Dendritic cell treated with granulocyte-macrophage colony-stimulating factor and Interleukin-4, amounts not matched to agents 40 ng/mL and 50 ng/mL, for 4 days (primary cell): Measurements from ENCODE around the gene HEATR5B.
A peak's percentile ranks its signal among the peaks of the same experiment; 100 is the strongest.
"Not testable (repeated sequence)": the region's sequence is repeated elsewhere in the genome, so short reads cannot be mapped to it uniquely, and the experiment has no call there.

Experiments
- H3K27ac Mint-ChIP-seq: one replicate; pipeline ENCODE4 v1.8.0; 2022; ENCODE audit warnings: mild to moderate bottlenecking, mixed read lengths
- H3K27me3 Mint-ChIP-seq: one replicate; pipeline ENCODE4 v1.8.0; 2022; ENCODE audit warnings: mild to moderate bottlenecking, mixed read lengths
- H3K36me3 Mint-ChIP-seq: one replicate; pipeline ENCODE4 v1.8.0; 2022; ENCODE audit warnings: low read depth, mixed read lengths
- H3K4me1 Mint-ChIP-seq: one replicate; pipeline ENCODE4 v1.8.0; 2022; ENCODE audit warnings: low read depth, mixed read lengths
- H3K4me3 Mint-ChIP-seq: one replicate; pipeline ENCODE4 v1.8.0; 2022; ENCODE audit warnings: mild to moderate bottlenecking, moderate library complexity, mixed read lengths
- H3K9me3 Mint-ChIP-seq: one replicate; pipeline ENCODE4 v1.8.0; 2022; ENCODE audit warnings: mixed read lengths
- intact Hi-C: fragments of 100-400 bp; cut with micrococcal nuclease; formaldehyde crosslinking; loops from one replicate; pipeline ENCODE4 v1.15.0; 2022

Gene HEATR5B

DNA sequence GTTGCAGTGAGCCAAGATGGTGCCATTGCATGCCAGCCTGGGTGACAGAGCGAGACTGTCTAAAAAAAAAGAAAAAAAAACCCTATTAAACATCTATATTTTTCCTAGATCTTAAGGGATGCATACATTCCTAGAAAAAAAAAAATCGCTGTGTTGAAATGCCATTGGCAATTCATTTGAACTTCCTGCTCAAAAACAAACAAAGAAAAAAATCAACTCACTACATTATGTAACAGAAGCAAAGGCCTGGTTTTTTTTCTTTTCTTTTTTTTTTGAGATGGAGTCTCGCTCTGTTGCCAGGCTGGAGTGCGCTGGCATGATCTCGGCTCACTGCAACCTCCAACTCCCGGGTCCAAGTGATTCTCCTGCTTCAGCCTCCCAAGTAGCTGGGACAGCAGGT lies 96.2 kb downstream of the HEATR5B start:
- Mint-ChIP-seq H3K9me3 (no peaks in the 10 kb centered on the region), H3K36me3 (peaks cover 72% of the 10 kb centered on the region), H3K4me3 (no peak overlapping the region), H3K27me3 (no peaks in the 10 kb centered on the region), H3K4me1 (no peaks in the 10 kb centered on the region), H3K27ac (no peak overlapping the region)
- intact Hi-C loops: no loop called here

DNA sequence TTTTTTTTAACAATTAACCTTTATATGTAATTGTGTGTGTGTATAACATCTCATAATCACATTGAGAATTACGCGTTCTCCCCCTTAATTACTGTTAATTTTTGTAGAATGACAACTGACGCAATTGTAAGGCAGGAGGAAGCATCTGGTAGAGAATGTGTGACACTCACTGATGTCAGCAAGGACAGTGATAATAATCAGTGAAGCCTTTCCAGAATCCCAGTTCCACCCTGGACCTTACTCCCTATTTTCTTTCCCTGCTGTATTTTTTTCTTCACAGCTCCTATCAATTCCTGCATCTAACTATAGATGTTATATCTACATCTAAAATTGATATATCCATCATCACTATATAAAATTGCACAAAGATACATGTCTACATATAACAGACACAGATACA lies 101.7 kb downstream of the HEATR5B start:
- H3K27me3 Mint-ChIP-seq: no peaks in the 10 kb centered on the region
- peaks cover 6% of the 10 kb centered on the region for H3K9me3 Mint-ChIP-seq
- peaks cover 69% of the 10 kb centered on the region for H3K36me3 Mint-ChIP-seq
- intact Hi-C loops: no loop called here
- H3K4me3 Mint-ChIP-seq: no peak overlapping the region
- no peak overlapping the region for H3K27ac Mint-ChIP-seq
- no peaks in the 10 kb centered on the region for H3K4me1 Mint-ChIP-seq

DNA sequence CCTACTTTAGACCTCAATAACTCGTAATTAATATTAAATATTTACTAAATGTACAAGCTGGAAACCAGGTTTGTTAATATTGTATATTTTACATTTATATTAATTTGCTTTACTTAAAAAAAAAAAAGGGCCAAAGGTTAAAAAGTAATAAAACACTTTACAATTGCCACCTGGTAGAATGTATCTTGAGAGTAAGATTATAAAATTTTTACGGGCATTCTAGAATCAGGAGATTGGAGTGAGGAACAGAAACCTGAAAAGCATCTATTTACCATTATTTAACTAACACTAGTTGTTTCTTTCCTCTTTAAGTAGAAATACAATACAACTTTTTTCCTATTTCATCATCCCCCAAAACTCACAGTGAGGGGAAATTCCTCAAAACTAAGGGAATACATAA lies 102.3 kb downstream of the HEATR5B start:
- no peaks in the 10 kb centered on the region for H3K27me3 Mint-ChIP-seq
- no peak overlapping the region for H3K27ac Mint-ChIP-seq
- intact Hi-C loops: no loop called here
- H3K9me3 Mint-ChIP-seq: peaks cover 6% of the 10 kb centered on the region
- no peak overlapping the region for H3K4me3 Mint-ChIP-seq
- H3K4me1 Mint-ChIP-seq: no peaks in the 10 kb centered on the region
- peaks cover 64% of the 10 kb centered on the region for H3K36me3 Mint-ChIP-seq

DNA sequence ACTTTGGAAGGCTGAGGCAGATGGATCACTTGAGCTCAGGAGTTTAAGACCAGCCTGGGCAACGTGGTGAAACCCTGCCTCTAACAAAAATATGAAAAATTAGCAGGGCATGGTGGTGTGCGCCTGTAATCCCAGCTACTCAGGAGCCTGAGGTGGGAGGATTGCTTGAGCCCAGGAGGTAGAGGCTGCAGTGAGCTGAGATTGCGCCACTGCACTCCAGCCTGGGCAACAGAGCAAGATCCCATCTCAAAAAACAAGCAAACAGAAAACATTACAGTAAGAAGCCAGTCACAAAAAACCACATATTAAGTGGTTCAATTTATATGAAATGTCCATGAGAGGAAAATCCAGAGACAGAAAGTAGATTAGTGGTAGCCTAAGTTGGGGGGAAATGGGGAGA lies 105.2 kb downstream of the HEATR5B start:
- intact Hi-C loops, H3K9me3 Mint-ChIP-seq, H3K4me3 Mint-ChIP-seq, H3K4me1 Mint-ChIP-seq, H3K27me3 Mint-ChIP-seq, H3K27ac Mint-ChIP-seq: not testable (repeated sequence)
- H3K36me3 Mint-ChIP-seq: peaks cover 46% of the 10 kb centered on the region

DNA sequence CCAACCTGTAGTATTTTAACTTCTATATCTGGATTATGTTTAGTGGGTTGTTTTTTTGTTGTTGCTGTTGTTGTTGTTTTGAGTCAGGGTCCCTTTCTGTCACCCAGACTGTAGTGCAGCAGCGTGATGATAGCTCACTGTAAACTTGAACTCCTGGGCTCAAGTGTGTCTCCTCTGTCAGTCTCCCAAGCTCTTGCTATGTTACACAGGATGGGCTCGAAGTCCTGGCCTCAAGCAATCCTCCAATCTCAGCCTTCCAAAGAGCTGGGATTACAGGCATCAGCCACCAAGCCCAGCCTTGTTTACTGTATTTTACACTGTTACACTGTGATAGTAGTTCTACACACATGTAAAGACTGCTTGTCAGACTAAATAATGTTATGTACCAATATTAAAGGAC lies 108.1 kb downstream of the HEATR5B start:
- H3K36me3 Mint-ChIP-seq: peaks cover 27% of the 10 kb centered on the region
- peaks cover 6% of the 10 kb centered on the region for H3K9me3 Mint-ChIP-seq
- no peaks in the 10 kb centered on the region for H3K4me1 Mint-ChIP-seq
- intact Hi-C loops: no loop called here
- no peak overlapping the region for H3K27ac Mint-ChIP-seq
- peaks cover 2% of the 10 kb centered on the region for H3K27me3 Mint-ChIP-seq
- H3K4me3 Mint-ChIP-seq: no peak overlapping the region

DNA sequence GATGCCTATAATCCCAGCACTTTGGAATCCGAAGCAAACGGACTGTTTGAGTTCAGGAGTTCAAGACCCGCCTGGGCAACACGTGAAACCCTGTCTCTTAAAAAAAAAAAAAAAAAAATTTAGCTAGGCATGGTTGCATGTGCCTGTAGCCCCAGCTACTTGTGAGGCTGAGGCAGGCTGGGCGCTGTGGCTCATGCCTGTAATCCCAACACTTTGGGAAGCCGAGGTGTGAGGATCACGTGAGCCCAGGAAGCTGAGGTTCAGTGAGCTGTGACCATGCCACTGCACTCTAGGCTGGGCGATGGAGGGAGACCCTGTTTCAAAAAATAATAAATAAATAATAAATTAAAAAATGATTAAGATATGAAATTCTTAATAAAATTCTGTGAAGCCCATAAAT lies 108.9 kb downstream of the HEATR5B start:
- Mint-ChIP-seq H3K4me1 (no peaks in the 10 kb centered on the region), H3K36me3 (peaks cover 21% of the 10 kb centered on the region), H3K27ac (no peak overlapping the region), H3K27me3 (peaks cover 2% of the 10 kb centered on the region), H3K4me3 (no peak overlapping the region), H3K9me3 (peaks cover 6% of the 10 kb centered on the region)
- intact Hi-C loops: no loop called here

DNA sequence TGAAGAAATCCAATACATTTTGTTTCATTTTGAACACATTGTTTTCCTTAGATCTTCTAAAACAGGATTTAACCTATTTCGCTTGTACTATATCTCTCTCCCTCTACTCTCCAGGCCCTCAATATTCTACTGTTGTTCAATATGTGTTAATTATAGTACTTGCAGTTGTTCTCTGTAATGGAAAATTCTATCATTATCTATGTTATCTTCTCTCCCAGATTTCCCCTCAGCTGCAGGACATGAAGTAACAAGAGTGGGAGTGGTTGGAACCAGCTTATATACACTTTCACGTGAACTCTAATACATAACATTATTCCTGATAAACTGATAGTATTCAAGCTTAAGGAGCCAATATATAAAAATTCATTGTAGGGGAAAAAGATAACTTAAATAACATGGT lies 110.9 kb downstream of the HEATR5B start:
- H3K4me1 Mint-ChIP-seq: no peaks in the 10 kb centered on the region
- no peak overlapping the region for H3K27ac Mint-ChIP-seq
- intact Hi-C loops: no loop called here
- H3K27me3 Mint-ChIP-seq: peaks cover 2% of the 10 kb centered on the region
- no peak overlapping the region for H3K4me3 Mint-ChIP-seq
- no peaks in the 10 kb centered on the region for H3K9me3 Mint-ChIP-seq
- H3K36me3 Mint-ChIP-seq: peaks cover 1% of the 10 kb centered on the region

DNA sequence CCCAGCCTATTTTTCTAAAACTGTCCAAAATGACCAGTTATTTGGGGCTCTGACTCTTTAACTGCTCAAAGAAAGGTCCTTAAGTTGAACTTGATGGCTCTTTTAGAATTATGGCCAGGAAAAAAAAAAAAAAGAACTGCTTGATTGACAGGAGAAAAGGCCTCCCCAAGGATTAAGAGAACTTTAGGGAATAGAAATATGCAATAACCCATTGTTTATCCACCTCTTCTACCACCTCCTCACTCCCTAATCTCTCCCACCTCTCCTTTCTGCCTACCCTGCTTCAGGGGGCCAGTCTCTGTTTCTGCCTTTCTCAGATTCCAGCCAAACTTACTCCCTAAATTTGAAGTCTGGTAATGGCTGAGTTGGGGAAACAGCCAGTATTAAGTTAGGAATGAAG lies 112.2 kb downstream of the HEATR5B start:
- intact Hi-C loops: no loop called here
- Mint-ChIP-seq H3K9me3 (no peaks in the 10 kb centered on the region), H3K4me3 (no peak overlapping the region), H3K27me3 (peaks cover 2% of the 10 kb centered on the region), H3K27ac (no peak overlapping the region), H3K36me3 (peaks cover 3% of the 10 kb centered on the region), H3K4me1 (peaks cover 8% of the 10 kb centered on the region)

DNA sequence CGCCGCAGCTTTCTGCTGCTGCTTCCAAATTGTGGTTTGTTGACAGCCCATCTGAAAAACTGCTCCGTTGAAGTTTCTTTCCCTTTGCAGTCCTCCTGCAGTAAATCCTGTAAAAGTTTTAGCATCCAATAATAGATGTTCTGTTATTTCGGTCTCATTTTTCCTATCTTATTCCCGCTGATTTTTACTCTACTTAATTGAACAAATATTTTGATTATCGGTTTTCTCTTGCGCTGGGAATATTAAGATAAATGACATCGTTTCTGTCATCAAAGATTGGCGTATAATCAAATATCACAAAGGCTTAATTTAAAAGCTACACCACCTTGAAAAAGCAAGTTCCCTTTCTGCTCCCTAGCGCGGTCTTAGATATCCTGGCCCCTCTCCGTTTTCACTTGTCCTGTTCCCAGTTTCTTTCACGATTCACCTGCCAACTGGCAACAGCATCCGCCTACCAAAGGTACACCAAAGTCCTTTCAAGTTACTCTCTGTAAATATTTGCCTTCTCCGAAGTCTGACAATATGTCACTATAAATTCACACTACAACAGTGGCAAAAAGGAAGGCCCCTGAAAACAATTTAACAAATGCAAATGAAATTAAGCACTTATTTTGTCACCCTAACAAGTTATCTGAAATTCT lies 116.8 kb downstream of the HEATR5B start:
- Mint-ChIP-seq H3K9me3 (no peaks in the 10 kb centered on the region), H3K27me3 (peaks cover 2% of the 10 kb centered on the region), H3K4me3 (peak overlapping the region; percentile 94), H3K36me3 (peaks cover 24% of the 10 kb centered on the region), H3K27ac (peak overlapping the region; percentile 98), H3K4me1 (peaks cover 38% of the 10 kb centered on the region)
- intact Hi-C loops: no loop called here

DNA sequence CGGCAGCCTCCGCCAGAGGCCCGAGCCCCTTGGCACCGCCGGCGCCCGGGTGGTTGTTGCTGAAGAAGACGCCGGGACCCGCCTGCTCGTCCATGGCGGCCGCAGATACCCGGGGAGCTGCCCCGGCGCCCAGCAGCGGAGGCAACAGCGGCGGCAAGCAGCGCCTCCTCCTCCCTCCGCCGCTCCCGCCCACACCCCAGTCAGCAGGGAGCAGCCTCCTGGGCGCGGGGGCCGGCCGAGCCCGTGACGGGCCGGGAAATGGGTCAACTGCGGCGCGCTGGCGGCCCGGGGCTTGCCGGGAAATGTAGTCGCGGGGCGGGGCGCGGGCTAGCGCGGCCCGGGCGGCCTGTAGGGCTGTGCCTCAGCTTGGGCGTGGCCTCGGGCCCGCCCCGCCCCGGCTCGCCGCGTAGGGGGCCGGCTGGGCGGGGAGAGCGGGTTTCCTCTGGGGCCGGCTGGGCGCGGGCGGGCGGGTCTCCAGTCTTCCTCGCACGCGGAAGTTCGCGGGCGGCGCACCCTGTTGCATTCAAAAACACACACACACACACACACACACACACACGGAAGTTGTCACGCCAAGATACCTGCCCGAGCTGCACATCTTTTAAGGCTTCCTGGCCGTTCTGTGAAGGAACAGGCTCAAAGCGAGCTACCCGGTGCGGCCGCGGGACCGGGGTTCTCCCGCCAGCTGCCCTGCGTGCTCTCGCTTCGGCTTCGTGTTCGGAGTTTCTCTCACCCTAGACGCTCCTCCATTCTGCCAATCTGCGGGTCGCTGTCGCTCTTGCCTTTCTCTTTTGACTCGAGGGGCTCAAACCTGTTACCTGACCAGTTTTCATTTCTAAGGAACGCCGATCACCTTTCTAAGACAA lies 117.6 kb downstream of the HEATR5B start, which contains the start of gene STRN:
TSS of gene STRN (minus strand) at position 167 of the 866 bp plus-strand sequence. CDS start at position 94, 73 bp downstream.
- Mint-ChIP-seq H3K4me3 (peak within 1 kb of the TSS; percentile 94), H3K36me3 (peaks cover 31% of the 10 kb centered on the region), H3K27me3 (no peaks in the 10 kb centered on the region), H3K27ac (peak within 1 kb of the TSS; percentile 98), H3K4me1 (peaks cover 46% of the 10 kb centered on the region), H3K9me3 (no peaks in the 10 kb centered on the region)
- intact Hi-C loops: no loop called here

DNA sequence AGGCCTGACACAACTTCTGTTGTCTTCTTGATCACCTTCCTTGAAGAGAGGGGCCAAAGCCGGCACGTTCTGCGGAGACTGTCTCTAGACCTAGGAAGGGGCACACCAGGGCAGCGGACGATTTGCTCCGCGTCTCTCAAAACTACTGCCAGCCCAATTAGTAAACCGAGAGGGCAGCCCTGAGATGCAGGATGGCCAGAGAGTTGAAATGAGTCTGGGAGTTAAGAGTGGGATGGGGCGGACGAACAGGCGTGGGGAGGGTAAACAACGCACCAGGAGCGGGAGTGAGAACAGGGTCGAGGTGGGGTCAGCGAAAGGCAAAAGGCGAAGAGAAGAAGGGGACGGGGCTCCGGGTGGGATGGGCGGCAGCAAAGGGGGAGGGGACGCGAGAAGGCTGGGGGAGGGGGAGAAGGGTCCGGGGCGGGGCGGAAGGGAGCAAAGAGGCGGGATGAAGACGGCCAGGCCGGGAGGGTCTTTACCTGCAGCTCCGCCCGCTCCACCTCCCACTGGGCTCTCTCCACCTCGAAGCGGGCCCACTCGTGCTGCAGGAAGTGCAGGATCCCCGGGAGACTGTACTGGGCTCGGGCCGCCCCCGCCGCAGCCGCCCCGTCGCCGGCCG lies 118.3 kb downstream of the HEATR5B start:
- H3K36me3 Mint-ChIP-seq: peaks cover 34% of the 10 kb centered on the region
- peaks cover 51% of the 10 kb centered on the region for H3K4me1 Mint-ChIP-seq
- H3K27ac Mint-ChIP-seq: peak overlapping the region; percentile 98
- intact Hi-C loops: no loop called here
- H3K27me3 Mint-ChIP-seq: no peaks in the 10 kb centered on the region
- no peaks in the 10 kb centered on the region for H3K9me3 Mint-ChIP-seq
- H3K4me3 Mint-ChIP-seq: peak overlapping the region; percentile 92

DNA sequence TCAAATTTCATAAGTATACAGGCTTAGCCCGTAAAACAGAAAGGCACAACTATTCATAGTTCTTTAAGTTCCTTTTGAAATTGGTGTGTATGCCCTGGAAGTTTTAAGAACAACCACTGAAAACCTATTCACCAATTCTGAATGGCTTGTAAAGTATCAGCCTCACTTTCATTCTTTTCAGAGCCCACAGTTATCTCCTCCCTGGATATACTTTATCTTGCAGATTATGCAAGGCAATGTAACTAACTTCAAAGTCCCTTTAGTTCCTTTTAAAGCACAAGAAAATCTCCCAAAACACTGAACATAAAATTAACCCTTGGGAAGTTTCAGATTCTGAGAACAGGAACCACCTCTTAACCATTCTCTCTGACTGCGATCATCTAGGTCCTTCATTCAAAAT lies 119.0 kb downstream of the HEATR5B start:
- H3K4me1 Mint-ChIP-seq: peaks cover 55% of the 10 kb centered on the region
- peaks cover 34% of the 10 kb centered on the region for H3K36me3 Mint-ChIP-seq
- no peaks in the 10 kb centered on the region for H3K9me3 Mint-ChIP-seq
- intact Hi-C loops: no loop called here
- H3K27me3 Mint-ChIP-seq: no peaks in the 10 kb centered on the region
- H3K4me3 Mint-ChIP-seq: peak overlapping the region; percentile 92
- peak overlapping the region; percentile 98 for H3K27ac Mint-ChIP-seq

DNA sequence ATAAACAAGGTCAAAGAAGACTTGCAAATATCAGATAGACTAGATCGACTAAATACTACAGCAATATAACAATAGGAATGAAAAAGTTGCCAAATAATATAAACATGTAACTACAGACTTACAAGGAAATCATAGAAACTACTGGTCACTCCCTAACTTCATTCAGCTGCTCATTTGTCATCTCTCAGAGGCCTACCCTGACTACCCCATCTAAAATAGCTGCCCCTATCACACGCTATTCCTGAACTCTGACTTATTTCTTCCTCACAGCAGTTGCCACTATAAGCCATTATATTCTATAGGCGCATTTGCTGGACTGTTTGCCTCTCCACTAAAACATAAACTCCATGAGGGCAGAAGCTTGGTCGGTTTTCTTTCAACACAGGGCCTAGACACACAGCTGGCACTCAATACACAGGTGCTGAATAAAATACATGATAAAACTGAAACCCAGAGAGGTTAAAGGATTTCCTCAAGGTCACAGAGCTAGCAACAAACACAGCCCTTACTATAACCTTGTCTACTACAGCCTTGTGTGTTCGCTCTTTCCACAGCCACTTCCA lies 119.6 kb downstream of the HEATR5B start:
- peak overlapping the region; percentile 92 for H3K4me3 Mint-ChIP-seq
- intact Hi-C loops: no loop called here
- H3K27ac Mint-ChIP-seq: peak overlapping the region; percentile 98
- no peaks in the 10 kb centered on the region for H3K27me3 Mint-ChIP-seq
- H3K36me3 Mint-ChIP-seq: peaks cover 34% of the 10 kb centered on the region
- H3K4me1 Mint-ChIP-seq: peaks cover 55% of the 10 kb centered on the region
- no peaks in the 10 kb centered on the region for H3K9me3 Mint-ChIP-seq

DNA sequence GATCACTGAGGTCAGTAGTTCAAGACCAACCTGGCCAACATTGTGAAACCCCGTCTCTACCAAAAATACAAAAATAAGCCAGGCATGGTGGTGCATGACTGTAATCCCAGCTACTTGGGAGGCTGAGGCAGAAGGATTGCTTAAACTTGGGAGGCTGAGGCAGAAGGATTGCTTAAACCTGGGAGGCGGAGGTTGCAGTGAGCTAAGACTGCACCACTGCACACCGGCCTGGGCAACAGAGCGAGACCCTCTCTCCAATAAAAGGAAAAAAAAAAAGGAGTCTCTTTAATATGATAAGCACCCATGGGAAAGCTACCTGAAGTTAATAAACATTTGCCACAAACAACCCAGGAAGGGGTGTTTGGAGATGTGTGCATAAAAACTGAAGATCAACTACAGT lies 120.4 kb downstream of the HEATR5B start:
- no peaks in the 10 kb centered on the region for H3K9me3 Mint-ChIP-seq
- intact Hi-C loops: no loop called here
- no peaks in the 10 kb centered on the region for H3K27me3 Mint-ChIP-seq
- peaks cover 56% of the 10 kb centered on the region for H3K4me1 Mint-ChIP-seq
- H3K36me3 Mint-ChIP-seq: peaks cover 35% of the 10 kb centered on the region
- no peak overlapping the region for H3K4me3 Mint-ChIP-seq
- H3K27ac Mint-ChIP-seq: no peak overlapping the region
